Prostate gland (tissue), 2 donors: Measurements from ENCODE around the gene EPB41L5.

Experiments
- CTCF ChIP-seq, 4 experiments: fragments of 200-600 bp in 2 of 4; fragments of 450-650 bp in 2 of 4; sonication (generic) in 2 of 4; IDR thresholded peaks; 1 replicate in 3 of 4; 2 replicates in 1 of 4; pipeline ENCODE4 v1.5.1; 2016 to 2019; ENCODE audit warnings: antibody characterized with exemption in 4 of 4, mild to moderate bottlenecking in 2 of 4, moderate library complexity in 2 of 4
- POLR2AphosphoS5 ChIP-seq: sonication (generic); formaldehyde crosslinking; IDR thresholded peaks from one replicate; pipeline ENCODE4 v1.6.1; 2017; ENCODE audit warnings: antibody characterized with exemption

GRCh38 chr2:120064664-120065063 lies 51.8 kb downstream of the EPB41L5 start:
- TF ChIP-seq CTCF (IDR thresholded peaks at IDR 0.05) = no peak
- TF ChIP-seq POLR2AphosphoS5 = no peak
